Panc1 (cell line): ENCODE measurements around the gene ARHGAP4. TPM values are rescaled to one million over a fixed set of nuclear protein-coding genes. Genes with fewer than 3 reads are reported as not detected.

Experiments used
- ATAC-seq: fragments of 200-7000 bp; cut with Tn5 transposase; 2 replicates; pipeline ENCODE4 v1.9.1; 2020; ENCODE audit warnings: mild to moderate bottlenecking, moderate library complexity
- BruUV-seq: library from RNA; stranded (reverse); fragments of 400-500 nt; replicated peaks from 2 replicates; lab custom pipeline; 2021; lab: Mats Ljungman, UMichigan
- CTCF ChIA-PET: fragments of 300-600 bp; sonication (Branson Sonifier 250); formaldehyde crosslinking; loops from one replicate; lab custom pipeline; 2022; ENCODE audit warnings: antibody characterized with exemption; lab: Charles Lee
- POLR2A ChIA-PET: fragments of 300-600 bp; sonication (Branson Sonifier 250); formaldehyde crosslinking; loops from one replicate; lab custom pipeline; 2022; ENCODE audit warnings: antibody characterized with exemption; lab: Charles Lee
- DNase-seq: peaks from one replicate; pipeline ENCODE4 v3.0.0-alpha.2; 2010; ENCODE audit warnings: low read depth, low spot score
- H3K27ac ChIP-seq: 2 replicates; pipeline ENCODE4 v1.5.1; 2011; ENCODE audit warnings: mild to moderate bottlenecking, low read length, inconsistent platforms
- H3K27me3 ChIP-seq: fragments of 200-500 bp; sonication (Bioruptor generic); 2 replicates; pipeline ENCODE4 v1.6.0; 2014; ENCODE audit warnings: low read length, inconsistent platforms; ENCODE audit not compliant: control insufficient read depth, insufficient read depth
- H3K36me3 ChIP-seq: fragments of 200-500 bp; sonication (Bioruptor generic); 2 replicates; pipeline ENCODE4 v1.5.1; 2014; ENCODE audit warnings: inconsistent platforms, mild to moderate bottlenecking, low read length, moderate library complexity; ENCODE audit not compliant: control insufficient read depth, insufficient read depth
- H3K4me1 ChIP-seq: 2 replicates; pipeline ENCODE4 v1.5.1; 2011; ENCODE audit warnings: inconsistent platforms, mild to moderate bottlenecking, low read length, moderate library complexity; ENCODE audit not compliant: control insufficient read depth, insufficient read depth
- H3K4me3 ChIP-seq, 2 experiments: 2 replicates each; pipeline ENCODE4 v1.5.1; 2011 to 2012; ENCODE audit warnings: low read depth in 2 of 2, low read length in 2 of 2, mild to moderate bottlenecking in 2 of 2, inconsistent platforms in 1 of 2, moderate library complexity in 1 of 2
- H3K9me3 ChIP-seq: fragments of 200-500 bp; sonication (Bioruptor generic); 2 replicates; pipeline ENCODE4 v1.5.1; 2014; ENCODE audit warnings: low read depth, mild to moderate bottlenecking, inconsistent platforms, low read length, moderate library complexity; ENCODE audit not compliant: control insufficient read depth, insufficient read depth
- POLR2AphosphoS5 ChIP-seq: IDR thresholded peaks from 2 replicates; pipeline ENCODE4 v1.6.1; 2012; ENCODE audit warnings: mild to moderate bottlenecking, low read depth, low read length, moderate library complexity
- SIN3A ChIP-seq: IDR thresholded peaks from 2 replicates; pipeline ENCODE4 v1.6.1; 2012; ENCODE audit warnings: low read depth, mild to moderate bottlenecking, low read length, moderate library complexity, borderline replicate concordance; ENCODE audit not compliant: insufficient read depth
- TCF7L2 ChIP-seq: IDR thresholded peaks from 2 replicates; pipeline ENCODE4 v1.6.1; 2011; ENCODE audit warnings: mild to moderate bottlenecking, low read depth, low read length, inconsistent platforms
- in situ Hi-C: cut with HindIII; loops from 2 replicates; pipeline ENCODE4 v1.10.0; 2016; ENCODE audit warnings: low sequenced_read_pairs, low pct_unique_long_range_greater_than_20kb
- intact Hi-C: fragments of 100-400 bp; cut with micrococcal nuclease; formaldehyde crosslinking; loops from one replicate; pipeline ENCODE4 v1.10.0; 2022; ENCODE audit not compliant: unreplicated experiment
- total RNA-seq: library from RNA; stranded (reverse); gene quantifications from one replicate; pipeline ENCODE4 v1.2.1, GENCODE V29; 2021; ENCODE audit not compliant: unreplicated experiment
- TF ChIP-seq, protein P1 (sequence below): fragments of 450-650 bp; IDR thresholded peaks from 2 replicates; pipeline ENCODE4 v1.5.1; 2017; ENCODE audit warnings: mild to moderate bottlenecking
- TF ChIP-seq, protein P2 (sequence below), 2 experiments: IDR thresholded peaks; 2 replicates each; pipeline ENCODE4 v1.6.1; 2011 to 2012; ENCODE audit warnings: low read depth in 2 of 2, control low read depth in 1 of 2, low read length in 1 of 2, mild to moderate bottlenecking in 1 of 2, moderate library complexity in 1 of 2; ENCODE audit not compliant: insufficient read depth in 1 of 2

Gene ARHGAP4
- total RNA-seq, 1 experiment from 2014 or later: 225 TPM

GRCh38 chrX:153881281-153881680 is 44.8 kb downstream of the ARHGAP4 start:
- Histone ChIP-seq H3K27ac (peak overlapping the region; percentile 80), H3K4me1 (peaks cover 74% of the 10 kb centered on the region), H3K27me3 (no peaks in the 10 kb centered on the region), H3K4me3 (no peak overlapping the region), H3K36me3 (no peaks in the 10 kb centered on the region), H3K9me3 (no peaks in the 10 kb centered on the region)
- POLR2A ChIA-PET: no interaction called here
- intact Hi-C loops: loop anchor here (10.0 kb wide), 2 partner anchors 76 to 116 kb away; partner anchors contain the start of gene PLXNB3
- no TSS peak for BruUV-seq
- ATAC-seq (no peak), DNase-seq (no peak)
- TF ChIP-seq, protein P1, sequence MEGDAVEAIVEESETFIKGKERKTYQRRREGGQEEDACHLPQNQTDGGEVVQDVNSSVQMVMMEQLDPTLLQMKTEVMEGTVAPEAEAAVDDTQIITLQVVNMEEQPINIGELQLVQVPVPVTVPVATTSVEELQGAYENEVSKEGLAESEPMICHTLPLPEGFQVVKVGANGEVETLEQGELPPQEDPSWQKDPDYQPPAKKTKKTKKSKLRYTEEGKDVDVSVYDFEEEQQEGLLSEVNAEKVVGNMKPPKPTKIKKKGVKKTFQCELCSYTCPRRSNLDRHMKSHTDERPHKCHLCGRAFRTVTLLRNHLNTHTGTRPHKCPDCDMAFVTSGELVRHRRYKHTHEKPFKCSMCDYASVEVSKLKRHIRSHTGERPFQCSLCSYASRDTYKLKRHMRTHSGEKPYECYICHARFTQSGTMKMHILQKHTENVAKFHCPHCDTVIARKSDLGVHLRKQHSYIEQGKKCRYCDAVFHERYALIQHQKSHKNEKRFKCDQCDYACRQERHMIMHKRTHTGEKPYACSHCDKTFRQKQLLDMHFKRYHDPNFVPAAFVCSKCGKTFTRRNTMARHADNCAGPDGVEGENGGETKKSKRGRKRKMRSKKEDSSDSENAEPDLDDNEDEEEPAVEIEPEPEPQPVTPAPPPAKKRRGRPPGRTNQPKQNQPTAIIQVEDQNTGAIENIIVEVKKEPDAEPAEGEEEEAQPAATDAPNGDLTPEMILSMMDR: no peak
- TF ChIP-seq POLR2AphosphoS5: 0 out of 2 replicates have a peak, but pooled peaks have one; percentile 1
- CTCF ChIA-PET: no interaction called here
- in situ Hi-C loops: no loop called here

DNA sequence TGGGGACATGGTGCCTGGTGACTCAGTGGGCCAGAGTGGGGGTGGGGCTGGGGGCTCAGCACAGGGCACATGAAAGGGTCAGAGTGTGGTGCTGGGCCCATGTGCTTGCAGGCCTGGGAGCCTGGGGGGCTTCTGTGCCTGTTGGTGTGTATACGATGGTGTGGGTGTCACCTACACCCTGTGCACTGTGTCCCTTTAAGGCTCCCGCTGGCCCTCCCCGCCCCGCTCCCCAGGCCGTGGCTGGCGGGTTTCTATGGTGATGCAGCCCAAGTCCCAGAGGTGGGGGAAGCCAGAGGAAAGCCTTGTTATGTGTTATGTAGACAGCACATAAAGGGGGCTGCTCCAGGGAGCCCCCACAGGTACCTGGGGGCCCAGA is 45.6 kb downstream of the ARHGAP4 start:
- intact Hi-C loops (loop anchor here (10.0 kb wide), 2 partner anchors 76 to 116 kb away; partner anchors contain the start of gene PLXNB3), in situ Hi-C loops (no loop called here)
- Histone ChIP-seq H3K36me3 (no peaks in the 10 kb centered on the region), H3K27ac (peak overlapping the region; percentile 80), H3K9me3 (no peaks in the 10 kb centered on the region), H3K27me3 (no peaks in the 10 kb centered on the region), H3K4me1 (peaks cover 73% of the 10 kb centered on the region), H3K4me3 (no peak overlapping the region)
- ChIA-PET POLR2A (interaction anchor here (0.6 kb wide), 1 partner anchor 280 kb away, joined by 3 read pairs; no protein-coding TSS in a partner anchor), CTCF (no interaction called here)
- TF ChIP-seq, protein P2, sequence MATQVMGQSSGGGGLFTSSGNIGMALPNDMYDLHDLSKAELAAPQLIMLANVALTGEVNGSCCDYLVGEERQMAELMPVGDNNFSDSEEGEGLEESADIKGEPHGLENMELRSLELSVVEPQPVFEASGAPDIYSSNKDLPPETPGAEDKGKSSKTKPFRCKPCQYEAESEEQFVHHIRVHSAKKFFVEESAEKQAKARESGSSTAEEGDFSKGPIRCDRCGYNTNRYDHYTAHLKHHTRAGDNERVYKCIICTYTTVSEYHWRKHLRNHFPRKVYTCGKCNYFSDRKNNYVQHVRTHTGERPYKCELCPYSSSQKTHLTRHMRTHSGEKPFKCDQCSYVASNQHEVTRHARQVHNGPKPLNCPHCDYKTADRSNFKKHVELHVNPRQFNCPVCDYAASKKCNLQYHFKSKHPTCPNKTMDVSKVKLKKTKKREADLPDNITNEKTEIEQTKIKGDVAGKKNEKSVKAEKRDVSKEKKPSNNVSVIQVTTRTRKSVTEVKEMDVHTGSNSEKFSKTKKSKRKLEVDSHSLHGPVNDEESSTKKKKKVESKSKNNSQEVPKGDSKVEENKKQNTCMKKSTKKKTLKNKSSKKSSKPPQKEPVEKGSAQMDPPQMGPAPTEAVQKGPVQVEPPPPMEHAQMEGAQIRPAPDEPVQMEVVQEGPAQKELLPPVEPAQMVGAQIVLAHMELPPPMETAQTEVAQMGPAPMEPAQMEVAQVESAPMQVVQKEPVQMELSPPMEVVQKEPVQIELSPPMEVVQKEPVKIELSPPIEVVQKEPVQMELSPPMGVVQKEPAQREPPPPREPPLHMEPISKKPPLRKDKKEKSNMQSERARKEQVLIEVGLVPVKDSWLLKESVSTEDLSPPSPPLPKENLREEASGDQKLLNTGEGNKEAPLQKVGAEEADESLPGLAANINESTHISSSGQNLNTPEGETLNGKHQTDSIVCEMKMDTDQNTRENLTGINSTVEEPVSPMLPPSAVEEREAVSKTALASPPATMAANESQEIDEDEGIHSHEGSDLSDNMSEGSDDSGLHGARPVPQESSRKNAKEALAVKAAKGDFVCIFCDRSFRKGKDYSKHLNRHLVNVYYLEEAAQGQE (IDR thresholded peaks at IDR 0.05; ENCODE audit: insufficient read depth in 1 of 2, low read depth in 2 of 2, low read length in 1 of 2): no peak
- no peak for TF ChIP-seq POLR2AphosphoS5
- TF ChIP-seq, protein P1: no peak
- TF ChIP-seq SIN3A: no peak
- TF ChIP-seq TCF7L2: no peak
- BruUV-seq: no TSS peak
- DNase-seq: no peak
- ATAC-seq: peak; percentile 14
